Lower leg skin (tissue), 3 donors: ENCODE measurements around the gene KLK8.

Source experiments
- POLR2A ChIP-seq, 2 donors: fragments of 450-650 bp; IDR thresholded peaks; one replicate each; pipeline ENCODE4 v1.6.1; 2016 to 2017; ENCODE audit warnings: antibody characterized with exemption in 2 of 2, mild to moderate bottlenecking in 1 of 2, moderate library complexity in 1 of 2
- TF ChIP-seq, protein P1 (sequence below), 3 donors: fragments of 450-650 bp; IDR thresholded peaks; one replicate each; pipeline ENCODE4 v1.5.1; 2016; ENCODE audit warnings: antibody characterized with exemption in 3 of 3, mild to moderate bottlenecking in 3 of 3, moderate library complexity in 2 of 3

DNA sequence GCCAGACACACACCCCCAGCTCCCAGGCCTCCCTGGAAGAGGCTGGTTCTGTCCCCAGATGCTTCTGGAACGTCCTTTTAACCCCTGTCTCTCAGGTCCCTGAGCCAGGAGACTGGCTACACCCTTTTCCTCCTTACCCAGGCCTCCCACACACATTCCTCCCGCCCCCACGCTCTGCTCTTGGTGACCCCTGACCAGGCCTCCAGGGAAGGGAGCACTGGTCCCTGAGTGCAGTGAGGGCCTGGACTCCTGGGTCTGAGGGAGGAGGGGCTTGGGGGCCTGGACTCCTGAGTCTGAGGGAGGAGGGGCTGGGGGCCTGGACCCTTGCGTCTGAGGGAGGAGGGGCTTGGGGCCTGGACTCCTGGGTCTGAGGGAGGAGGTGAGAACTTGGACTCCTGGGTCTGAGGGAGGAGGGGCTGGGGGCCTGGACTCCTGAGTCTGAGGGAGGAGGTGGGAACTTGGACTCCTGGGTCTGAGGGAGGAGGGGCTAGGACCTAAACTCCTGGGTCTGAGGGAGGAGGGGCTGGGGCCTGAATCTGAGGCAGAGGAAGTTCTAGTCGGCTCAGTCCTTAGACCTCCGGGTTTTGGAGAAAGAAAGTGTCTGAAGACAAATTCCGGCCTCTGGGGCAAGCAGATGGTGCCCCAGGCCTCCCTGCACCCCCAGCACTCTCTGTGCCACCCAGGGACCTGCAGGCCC, 32.5 kb downstream of the KLK8 start:
- TF ChIP-seq, protein P1, sequence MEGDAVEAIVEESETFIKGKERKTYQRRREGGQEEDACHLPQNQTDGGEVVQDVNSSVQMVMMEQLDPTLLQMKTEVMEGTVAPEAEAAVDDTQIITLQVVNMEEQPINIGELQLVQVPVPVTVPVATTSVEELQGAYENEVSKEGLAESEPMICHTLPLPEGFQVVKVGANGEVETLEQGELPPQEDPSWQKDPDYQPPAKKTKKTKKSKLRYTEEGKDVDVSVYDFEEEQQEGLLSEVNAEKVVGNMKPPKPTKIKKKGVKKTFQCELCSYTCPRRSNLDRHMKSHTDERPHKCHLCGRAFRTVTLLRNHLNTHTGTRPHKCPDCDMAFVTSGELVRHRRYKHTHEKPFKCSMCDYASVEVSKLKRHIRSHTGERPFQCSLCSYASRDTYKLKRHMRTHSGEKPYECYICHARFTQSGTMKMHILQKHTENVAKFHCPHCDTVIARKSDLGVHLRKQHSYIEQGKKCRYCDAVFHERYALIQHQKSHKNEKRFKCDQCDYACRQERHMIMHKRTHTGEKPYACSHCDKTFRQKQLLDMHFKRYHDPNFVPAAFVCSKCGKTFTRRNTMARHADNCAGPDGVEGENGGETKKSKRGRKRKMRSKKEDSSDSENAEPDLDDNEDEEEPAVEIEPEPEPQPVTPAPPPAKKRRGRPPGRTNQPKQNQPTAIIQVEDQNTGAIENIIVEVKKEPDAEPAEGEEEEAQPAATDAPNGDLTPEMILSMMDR (IDR thresholded peaks at IDR 0.05): no peak
- TF ChIP-seq POLR2A (IDR thresholded peaks at IDR 0.05): no peak
